CD4-positive, alpha-beta memory T cell (primary cell): ENCODE data around the gene REST. TPM values are rescaled to one million over a fixed set of nuclear protein-coding genes. Genes with fewer than 3 reads are reported as not detected.
"Not testable (repeated sequence)": the region's sequence is repeated elsewhere in the genome, so short reads cannot be mapped to it uniquely, and the experiment has no call there.

Experiments
- CTCF ChIA-PET: fragments of 350-600 bp; sonication (Branson Sonifier 250); formaldehyde crosslinking; loops from one replicate; lab custom pipeline; 2021; ENCODE audit warnings: inconsistent platforms; ENCODE audit not compliant: partially characterized antibody; lab: Charles Lee
- POLR2A ChIA-PET: fragments of 350-600 bp; sonication (Branson Sonifier 250); formaldehyde crosslinking; loops from one replicate; lab custom pipeline; 2021; ENCODE audit not compliant: partially characterized antibody; lab: Charles Lee
- DNase-seq, 5 donors: peaks; one replicate each; pipeline versions ENCODE4 v3.0.0 to v3.0.0-alpha.2; 2020 to 2022; ENCODE audit warnings: mixed read lengths in 1 of 5
- H3K27ac ChIP-seq: one replicate; pipeline ENCODE4 v1.7.0; 2013; ENCODE audit warnings: low read depth, low read length
- H3K27me3 ChIP-seq: 2 replicates; pipeline ENCODE4 v1.7.0; 2013; ENCODE audit warnings: mild to moderate bottlenecking, low read length, moderate library complexity; ENCODE audit not compliant: insufficient read depth
- H3K36me3 ChIP-seq: 2 replicates; pipeline ENCODE4 v1.7.0; 2013; ENCODE audit warnings: mild to moderate bottlenecking, low read length, moderate library complexity; ENCODE audit not compliant: insufficient read depth
- H3K4me1 ChIP-seq: 2 replicates; pipeline ENCODE4 v1.7.0; 2013; ENCODE audit warnings: mild to moderate bottlenecking, low read length, moderate library complexity; ENCODE audit not compliant: insufficient read depth
- H3K4me3 ChIP-seq, 2 donors: one replicate each; pipeline ENCODE4 v1.7.0; 2013; ENCODE audit warnings: low read length in 2 of 2, mild to moderate bottlenecking in 1 of 2
- H3K9me3 ChIP-seq, 2 donors: one replicate each; pipeline ENCODE4 v1.7.0; 2013; ENCODE audit warnings: low read length in 2 of 2, control low read depth in 1 of 2; ENCODE audit not compliant: control insufficient read depth in 1 of 2
- H3K27ac Mint-ChIP-seq, 7 donors: one replicate each; pipeline ENCODE4 v1.8.0; 2020 to 2021; ENCODE audit warnings: mixed read lengths in 7 of 7, mild to moderate bottlenecking in 6 of 7, inconsistent platforms in 3 of 7, moderate library complexity in 3 of 7
- H3K27me3 Mint-ChIP-seq, 2 donors: one replicate each; pipeline ENCODE4 v1.8.0; 2020 to 2021; ENCODE audit warnings: mixed read lengths in 2 of 2
- H3K36me3 Mint-ChIP-seq, 2 donors: one replicate each; pipeline ENCODE4 v1.8.0; 2020 to 2021; ENCODE audit warnings: mixed read lengths in 2 of 2, inconsistent platforms in 1 of 2, mild to moderate bottlenecking in 1 of 2
- H3K4me1 Mint-ChIP-seq, 4 donors: one replicate each; pipeline ENCODE4 v1.8.0; 2020 to 2021; ENCODE audit warnings: mixed read lengths in 4 of 4, mild to moderate bottlenecking in 1 of 4
- H3K4me3 Mint-ChIP-seq, 8 donors: one replicate each; pipeline ENCODE4 v1.8.0; 2020 to 2021; ENCODE audit warnings: mixed read lengths in 8 of 8, mild to moderate bottlenecking in 7 of 8, moderate library complexity in 6 of 8, inconsistent platforms in 3 of 8
- H3K9me3 Mint-ChIP-seq, 8 donors: one replicate each; pipeline ENCODE4 v1.8.0; 2020 to 2021; ENCODE audit warnings: mixed read lengths in 8 of 8, mild to moderate bottlenecking in 5 of 8, inconsistent platforms in 3 of 8, moderate library complexity in 1 of 8
- intact Hi-C: fragments of 100-400 bp; cut with micrococcal nuclease; formaldehyde crosslinking; loops from one replicate; pipeline ENCODE4 v1.15.1; 2023
- polyA plus RNA-seq, 2 donors: library from polyadenylated mRNA; unstranded; fragments of 300-500 nt; fragmentation: Illumina TruSeq; gene quantifications; one replicate each; pipeline ENCODE4 v1.2.3, GENCODE V29; 2021
- total RNA-seq, 2 experiments: library from RNA; stranded (reverse); gene quantifications; one replicate each; pipeline ENCODE4 v1.2.3, GENCODE V29; 2021

Gene REST
- total and polyA plus RNA-seq, 4 experiments from 2014 or later, result 77.3 to 178 (median 125) TPM

GRCh38 chr4:56909086-56909894 lies 1.6 kb downstream of the REST start:
- H3K36me3 ChIP-seq, result peaks cover 5% of the 10 kb centered on the region
- peaks cover 8 to 29% of the 10 kb centered on the region in 2 donors for H3K36me3 Mint-ChIP-seq
- H3K27ac ChIP-seq, result peak overlapping the region; percentile 85
- H3K9me3 ChIP-seq, result no peaks in the 10 kb centered on the region
- no peaks in the 10 kb centered on the region for H3K27me3 Mint-ChIP-seq
- ChIA-PET POLR2A (interaction anchor here (0.6 to 5.9 kb wide), 16 partner anchors 9 to 1363 kb away, joined by 3 to 192 read pairs (median 4); partner anchors contain the start of genes AASDH, CEP135, NOA1 and PAICS), CTCF (interaction anchor here (1.2 to 3.6 kb wide), 7 partner anchors 10 to 961 kb away, joined by 3 to 24 read pairs (median 5); partner anchors contain the start of genes CEP135, NOA1, PAICS and POLR2B)
- H3K4me1 Mint-ChIP-seq, result peaks cover 34 to 66% (median 53%) of the 10 kb centered on the region in 4 donors
- peak overlapping the region; percentile 79 to 100 for H3K4me3 ChIP-seq
- H3K9me3 Mint-ChIP-seq, result no peaks in the 10 kb centered on the region
- peaks cover 58% of the 10 kb centered on the region for H3K4me1 ChIP-seq
- peak overlapping the region; percentile 94 to 98 (median 97) for H3K27ac Mint-ChIP-seq
- H3K4me3 Mint-ChIP-seq, result peak overlapping the region; percentile 97 to 99 (median 98)
- H3K27me3 ChIP-seq, result no peaks in the 10 kb centered on the region
- intact Hi-C loops, result loop anchor here (1.0 to 5.0 kb wide), 6 partner anchors 49 to 1512 kb away; partner anchors contain the start of genes AASDH, CEP135, CLOCK and SPINK2
- DNase-seq, result peak in 4 of 5 donors; percentile 58 to 68 (median 60)

GRCh38 chr4:56910172-56910967 lies 2.7 kb downstream of the REST start:
- H3K4me1 ChIP-seq, result peaks cover 68% of the 10 kb centered on the region
- H3K4me3 Mint-ChIP-seq, result peak overlapping the region; percentile 97 to 99 (median 98)
- peaks cover 38 to 72% (median 56%) of the 10 kb centered on the region in 4 donors for H3K4me1 Mint-ChIP-seq
- peaks cover 5% of the 10 kb centered on the region for H3K36me3 ChIP-seq
- H3K27ac Mint-ChIP-seq, result peak overlapping the region; percentile 63 to 98 (median 96)
- H3K27me3 Mint-ChIP-seq, result no peaks in the 10 kb centered on the region
- peak overlapping the region; percentile 85 for H3K27ac ChIP-seq
- no peaks in the 10 kb centered on the region for H3K27me3 ChIP-seq
- ChIA-PET CTCF (interaction anchor here (1.3 to 3.6 kb wide), 4 partner anchors 26 to 474 kb away, joined by 4 to 24 read pairs (median 6); partner anchors contain the start of genes NOA1, PAICS, POLR2B and PPAT), POLR2A (interaction anchor here (1.6 to 5.9 kb wide), 6 partner anchors 7 to 1365 kb away, joined by 5 to 192 read pairs (median 22); partner anchors contain the start of genes AASDH, NOA1, PAICS and POLR2B)
- no peak for DNase-seq
- no peaks in the 10 kb centered on the region for H3K9me3 ChIP-seq
- intact Hi-C loops, result no loop called here
- H3K36me3 Mint-ChIP-seq, result peaks cover 8 to 30% of the 10 kb centered on the region in 2 donors
- no peaks in the 10 kb centered on the region for H3K9me3 Mint-ChIP-seq
- peak overlapping the region; percentile 79 to 100 for H3K4me3 ChIP-seq

GRCh38 chr4:56914336-56914735 lies 6.6 kb downstream of the REST start:
- Histone ChIP-seq H3K27ac (no peak overlapping the region), H3K9me3 (no peaks in the 10 kb centered on the region), H3K27me3 (no peaks in the 10 kb centered on the region), H3K36me3 (peaks cover 9% of the 10 kb centered on the region), H3K4me3 (no peak overlapping the region), H3K4me1 (peaks cover 83% of the 10 kb centered on the region)
- Mint-ChIP-seq H3K4me1 (peaks cover 38 to 78% (median 60%) of the 10 kb centered on the region in 4 donors), H3K27me3 (no peaks in the 10 kb centered on the region), H3K36me3 (peaks cover 14 to 40% of the 10 kb centered on the region in 2 donors), H3K4me3 (peak overlapping the region in 3 of 8 donors; percentile 46 to 59 (median 46)), H3K9me3 (no peaks in the 10 kb centered on the region), H3K27ac (peak overlapping the region in 6 of 7 donors; percentile 18 to 97 (median 60))
- ChIA-PET CTCF (no interaction called here), POLR2A (interaction anchor here (2.0 kb wide), 1 partner anchor 63 kb away, joined by 6 read pairs; the partner anchor contains the start of gene NOA1)
- DNase-seq, result no peak
- intact Hi-C loops, result no loop called here

- H3K4me1 ChIP-seq, result peaks cover 79% of the 10 kb centered on the region
- peak overlapping the region in 2 of 7 donors; percentile 19 to 68 for H3K27ac Mint-ChIP-seq
- H3K9me3 ChIP-seq, H3K27me3 ChIP-seq, H3K9me3 Mint-ChIP-seq, H3K4me3 Mint-ChIP-seq, H3K27ac ChIP-seq, POLR2A ChIA-PET, H3K27me3 Mint-ChIP-seq, DNase-seq, intact Hi-C loops, H3K4me3 ChIP-seq: not testable (repeated sequence)
- peaks cover 11% of the 10 kb centered on the region for H3K36me3 ChIP-seq
- peaks cover 15 to 41% of the 10 kb centered on the region in 2 donors for H3K36me3 Mint-ChIP-seq
- CTCF ChIA-PET, result interaction anchor here (0.7 kb wide), 1 partner anchor 967 kb away, joined by 3 read pairs; no protein-coding TSS in a partner anchor
- H3K4me1 Mint-ChIP-seq, result peaks cover 37 to 75% (median 55%) of the 10 kb centered on the region in 4 donors
Observed at GRCh38 chr4:56914977-56915376, 7.3 kb downstream of the REST start.

- peaks cover 23 to 32% (median 25%) of the 10 kb centered on the region in 4 donors for H3K4me1 Mint-ChIP-seq
- no peak overlapping the region for H3K27ac Mint-ChIP-seq
- peaks cover 35% of the 10 kb centered on the region for H3K36me3 ChIP-seq
- no peak overlapping the region for H3K4me3 ChIP-seq
- intact Hi-C loops, result no loop called here
- H3K4me3 Mint-ChIP-seq, result no peak overlapping the region
- H3K9me3 Mint-ChIP-seq, result no peaks in the 10 kb centered on the region
- no peaks in the 10 kb centered on the region for H3K27me3 Mint-ChIP-seq
- ChIA-PET CTCF (no interaction called here), POLR2A (interaction anchor here (2.3 kb wide), 1 partner anchor 18 kb away, joined by 8 read pairs; no protein-coding TSS in a partner anchor)
- no peaks in the 10 kb centered on the region for H3K4me1 ChIP-seq
- H3K36me3 Mint-ChIP-seq, result peaks cover 50 to 58% of the 10 kb centered on the region in 2 donors
- H3K27me3 ChIP-seq, result no peaks in the 10 kb centered on the region
- no peak overlapping the region for H3K27ac ChIP-seq
- no peak for DNase-seq
- no peaks in the 10 kb centered on the region for H3K9me3 ChIP-seq
Observed at GRCh38 chr4:56927196-56927595, 19.5 kb downstream of the REST start.

GRCh38 chr4:56930638-56931037 lies 22.9 kb downstream of the REST start:
- peaks cover 44 to 57% of the 10 kb centered on the region in 2 donors for H3K36me3 Mint-ChIP-seq
- H3K27me3 Mint-ChIP-seq, result no peaks in the 10 kb centered on the region
- H3K9me3 ChIP-seq, result no peaks in the 10 kb centered on the region
- ChIA-PET POLR2A (no interaction called here), CTCF (no interaction called here)
- peaks cover 32% of the 10 kb centered on the region for H3K36me3 ChIP-seq
- H3K27ac Mint-ChIP-seq, result peak overlapping the region in 1 of 7 donors; percentile 57
- H3K9me3 Mint-ChIP-seq, result no peaks in the 10 kb centered on the region
- H3K4me1 Mint-ChIP-seq, result peaks cover 23 to 39% (median 31%) of the 10 kb centered on the region in 4 donors
- H3K4me1 ChIP-seq, result no peaks in the 10 kb centered on the region
- no peak for DNase-seq
- no peak overlapping the region for H3K27ac ChIP-seq
- no peaks in the 10 kb centered on the region for H3K27me3 ChIP-seq
- no peak overlapping the region for H3K4me3 Mint-ChIP-seq
- H3K4me3 ChIP-seq, result no peak overlapping the region
- intact Hi-C loops, result no loop called here
